Keratinocyte (primary cell): ENCODE results near the gene FEZF1. TPM values are rescaled to one million over a fixed set of nuclear protein-coding genes. Genes with fewer than 3 reads are reported as not detected.

Experiments used
- DNase-seq: peaks from one replicate; pipeline ENCODE4 v3.0.0-alpha.2; 2011; ENCODE audit warnings: low read depth, missing footprints, low spot score
- FAIRE-seq: peaks from 2 replicates; lab custom pipeline; 2011; peaks lifted over from hg19 to GRCh38; lab: Jason Lieb, UNC
- H2AFZ ChIP-seq: 2 replicates; pipeline ENCODE4 v1.6.0; 2012; ENCODE audit warnings: low read length, control low read depth, inconsistent platforms; ENCODE audit not compliant: control insufficient read depth
- H3K27ac ChIP-seq: 2 replicates; pipeline ENCODE4 v1.5.1; 2011; ENCODE audit warnings: low read length; ENCODE audit not compliant: control insufficient read depth, insufficient read depth
- H3K27me3 ChIP-seq: 3 replicates; pipeline ENCODE4 v1.6.0; 2011; ENCODE audit warnings: low read length; ENCODE audit not compliant: control insufficient read depth, insufficient read depth; ENCODE audit errors: extremely low read depth
- H3K36me3 ChIP-seq, 2 experiments: 2 replicates in 1 of 2; 3 replicates in 1 of 2; pipeline ENCODE4 v1.5.1; 2011; ENCODE audit warnings: low read length in 2 of 2, mild to moderate bottlenecking in 1 of 2; ENCODE audit not compliant: control insufficient read depth in 2 of 2, insufficient read depth in 2 of 2; ENCODE audit errors: extremely low read depth in 1 of 2
- H3K4me1 ChIP-seq: 3 replicates; pipeline ENCODE4 v1.5.1; 2011; ENCODE audit warnings: low read length; ENCODE audit not compliant: control insufficient read depth, insufficient read depth; ENCODE audit errors: extremely low read depth
- H3K4me2 ChIP-seq: 3 replicates; pipeline ENCODE4 v1.6.0; 2011; ENCODE audit warnings: low read depth, low read length; ENCODE audit not compliant: control insufficient read depth, insufficient read depth; ENCODE audit errors: extremely low read depth
- H3K4me3 ChIP-seq, 3 experiments: fragments of 200-600 bp in 1 of 3; sonication (generic) in 1 of 3; 2 replicates in 2 of 3; 3 replicates in 1 of 3; pipeline ENCODE4 v1.5.1; 2011 to 2016; ENCODE audit warnings: low read length in 3 of 3, mild to moderate bottlenecking in 3 of 3, control low read depth in 2 of 3, inconsistent platforms in 1 of 3, low read depth in 1 of 3, mixed read lengths in 1 of 3, mixed run types in 1 of 3, moderate library complexity in 1 of 3; ENCODE audit not compliant: control insufficient read depth in 2 of 3, insufficient read depth in 2 of 3; ENCODE audit errors: extremely low read depth in 1 of 3
- H3K79me2 ChIP-seq: 2 replicates; pipeline ENCODE4 v1.6.0; 2012; ENCODE audit warnings: low read length; ENCODE audit not compliant: control insufficient read depth, insufficient read depth
- H3K9ac ChIP-seq: 3 replicates; pipeline ENCODE4 v1.6.0; 2011; ENCODE audit warnings: low read length; ENCODE audit not compliant: control insufficient read depth, insufficient read depth; ENCODE audit errors: extremely low read depth
- H3K9me1 ChIP-seq: 3 replicates; pipeline ENCODE4 v1.6.0; 2011; ENCODE audit warnings: low read length; ENCODE audit not compliant: control insufficient read depth, insufficient read depth; ENCODE audit errors: extremely low read depth
- H3K9me3 ChIP-seq: 2 replicates; pipeline ENCODE4 v1.5.1; 2012; ENCODE audit warnings: low read depth, low read length; ENCODE audit not compliant: control insufficient read depth
- H4K20me1 ChIP-seq: 3 replicates; pipeline ENCODE4 v1.6.0; 2011; ENCODE audit warnings: low read length; ENCODE audit not compliant: control insufficient read depth, insufficient read depth; ENCODE audit errors: extremely low read depth
- CTCF ChIP-seq, 3 experiments: IDR thresholded peaks in 1 of 3; conservative IDR thresholded peaks in 1 of 3; optimal IDR thresholded peaks in 1 of 3; 2 replicates in 2 of 3; 3 replicates in 1 of 3; pipeline versions ENCODE3 to v1.5.1; 2011; ENCODE audit warnings: low read length in 3 of 3, mild to moderate bottlenecking in 3 of 3, moderate library complexity in 2 of 3, control low read depth in 1 of 3, inconsistent platforms in 1 of 3; ENCODE audit not compliant: insufficient read depth in 2 of 3; ENCODE audit errors: extremely low read depth in 1 of 3
- EZH2 ChIP-seq: IDR thresholded peaks from one replicate; pipeline ENCODE4 v1.6.1; 2012; ENCODE audit warnings: inconsistent platforms, mild to moderate bottlenecking, low read length, moderate library complexity
- dilution Hi-C: fragments of 300-500 bp; cut with MboI; formaldehyde crosslinking; loops from one replicate; pipeline ENCODE4 v1.7.0; 2020; ENCODE audit warnings: low sequenced_read_pairs; ENCODE audit not compliant: extremely low pct_ligation_motif_present
- polyA plus RNA-seq, 5 experiments: library from polyadenylated mRNA; depleted of rRNA in 3 of 5; stranded (reverse) in 3 of 5; stranded (forward) in 1 of 5; unstranded in 1 of 5; fragments of >200 nt; gene quantifications; 1 replicate in 1 of 5; 2 replicates in 3 of 5; 3 replicates in 1 of 5; pipeline versions ENCODE4 v1.2.1 to v1.2.3, GENCODE V29; 2011 to 2012; ENCODE audit warnings: missing spikeins in 2 of 5, low read depth in 1 of 5, low replicate concordance in 1 of 5

Gene FEZF1
- polyA plus RNA-seq, 1 donor (not counting 4 experiments of a cell fraction or from before 2014, with no cell fraction given), result not detected

GRCh38 chr7:122343601-122344302 lies 39.2 kb upstream of the FEZF1 start:
- no peaks in the 10 kb centered on the region for H3K27me3 ChIP-seq
- no peak overlapping the region for H3K9ac ChIP-seq
- H3K27ac ChIP-seq, result no peak overlapping the region
- H4K20me1 ChIP-seq, result no peaks in the 10 kb centered on the region
- no peak overlapping the region for H3K4me3 ChIP-seq
- no peak for TF ChIP-seq CTCF (optimal IDR thresholded peaks at IDR 0.05 in 1 of 3, IDR thresholded peaks at IDR 0.05 in 1 of 3, conservative IDR thresholded peaks at IDR 0.05 in 1 of 3; ENCODE audit: extremely low read depth in 1 of 3, insufficient read depth in 2 of 3, low read length in 3 of 3)
- no peak for TF ChIP-seq EZH2
- no peak overlapping the region for H3K4me2 ChIP-seq
- no peak overlapping the region for H2AFZ ChIP-seq
- H3K36me3 ChIP-seq, result no peaks in the 10 kb centered on the region
- H3K9me3 ChIP-seq, result no peaks in the 10 kb centered on the region
- FAIRE-seq, result no peak
- dilution Hi-C loops, result no loop called here
- DNase-seq, result no peak
- H3K9me1 ChIP-seq, result no peaks in the 10 kb centered on the region
- no peaks in the 10 kb centered on the region for H3K79me2 ChIP-seq
- H3K4me1 ChIP-seq, result no peaks in the 10 kb centered on the region

DNA sequence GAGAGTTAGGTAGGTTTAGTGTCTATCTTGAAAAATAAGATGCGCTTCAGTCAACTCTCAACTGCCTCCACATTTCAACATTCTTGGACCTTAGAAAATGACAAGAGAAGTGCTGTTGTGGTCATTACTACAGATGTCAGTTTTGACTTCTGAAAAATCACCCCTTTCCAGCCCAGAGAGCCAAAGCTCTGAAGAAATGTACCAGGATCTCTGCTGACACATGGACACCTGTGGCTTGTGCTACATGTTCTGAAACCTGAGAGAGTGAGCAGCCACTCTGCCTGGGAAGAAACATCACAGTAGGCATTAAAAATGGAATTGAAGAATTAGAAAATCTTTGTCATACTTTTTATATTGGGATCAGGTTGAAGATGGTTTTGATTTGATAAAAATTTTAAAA lies 35.9 kb upstream of the FEZF1 start:
- no peak overlapping the region for H3K9ac ChIP-seq
- no peaks in the 10 kb centered on the region for H3K79me2 ChIP-seq
- no peaks in the 10 kb centered on the region for H3K27me3 ChIP-seq
- dilution Hi-C loops, result no loop called here
- no peak overlapping the region for H3K4me2 ChIP-seq
- no peaks in the 10 kb centered on the region for H3K4me1 ChIP-seq
- no peak overlapping the region for H2AFZ ChIP-seq
- no peak for TF ChIP-seq CTCF (optimal IDR thresholded peaks at IDR 0.05 in 1 of 3, IDR thresholded peaks at IDR 0.05 in 1 of 3, conservative IDR thresholded peaks at IDR 0.05 in 1 of 3; ENCODE audit: extremely low read depth in 1 of 3, insufficient read depth in 2 of 3, low read length in 3 of 3)
- H4K20me1 ChIP-seq, result no peaks in the 10 kb centered on the region
- no peak overlapping the region for H3K4me3 ChIP-seq
- FAIRE-seq (no peak), DNase-seq (no peak)
- no peaks in the 10 kb centered on the region for H3K36me3 ChIP-seq
- H3K9me1 ChIP-seq, result no peaks in the 10 kb centered on the region
- no peak overlapping the region for H3K27ac ChIP-seq
- no peaks in the 10 kb centered on the region for H3K9me3 ChIP-seq
